Measurements from ENCODE around the gene ABCA9.
"Not testable (repeated sequence)": the region's sequence is repeated elsewhere in the genome, so short reads cannot be mapped to it uniquely, and the experiment has no call there.

ABCA9 gene

DNA sequence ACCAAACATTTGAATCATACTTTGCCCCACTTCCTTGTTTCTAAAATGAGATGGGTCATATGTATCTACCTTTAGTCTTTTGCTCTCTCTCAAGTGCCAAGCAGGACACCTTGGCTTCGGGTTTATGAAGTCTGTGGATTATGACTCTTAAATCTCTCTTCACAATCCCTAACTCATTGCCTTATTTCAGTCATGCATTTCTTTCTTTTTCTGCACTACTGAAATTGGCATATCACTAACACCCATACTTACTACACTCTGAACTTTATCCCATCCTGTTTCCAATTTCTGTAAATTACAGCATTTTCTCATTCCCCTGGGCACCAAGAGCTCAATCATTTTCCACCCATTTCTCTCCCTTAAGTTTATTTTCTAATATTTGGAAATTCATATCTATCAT is 42.0 kb downstream of the ABCA9 start:
- DNase-seq (ENCODE audit: low read depth), result no peak

DNA sequence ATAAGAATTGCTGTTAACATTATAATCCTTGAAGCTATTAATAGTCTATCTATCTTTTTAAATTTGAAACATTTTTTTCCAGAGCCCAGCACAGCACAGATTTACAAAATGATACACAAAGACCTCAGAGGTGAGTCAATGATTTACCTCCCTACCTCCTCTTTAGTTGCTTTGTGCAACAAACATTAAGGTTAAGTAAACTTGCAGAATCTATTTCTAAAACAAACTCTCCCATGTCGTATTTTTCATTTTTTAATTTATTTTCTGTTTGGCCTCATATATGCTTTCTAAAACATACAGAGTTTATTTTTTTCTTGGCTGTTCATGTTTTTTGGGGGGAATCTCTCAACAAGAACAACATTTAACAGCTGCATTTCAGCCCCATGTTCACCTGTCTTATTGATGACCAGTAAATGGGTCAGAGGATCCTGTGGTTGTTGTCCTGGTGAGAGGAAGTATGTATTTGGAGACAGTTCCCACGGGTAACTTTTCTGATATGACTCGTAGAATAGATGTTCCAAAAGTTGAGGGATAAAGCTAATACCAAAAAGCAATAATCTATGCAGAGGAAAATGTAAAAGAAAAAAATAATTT is 42.6 kb downstream of the ABCA9 start:
- DNase-seq (ENCODE audit: low read depth), result no peak

DNA sequence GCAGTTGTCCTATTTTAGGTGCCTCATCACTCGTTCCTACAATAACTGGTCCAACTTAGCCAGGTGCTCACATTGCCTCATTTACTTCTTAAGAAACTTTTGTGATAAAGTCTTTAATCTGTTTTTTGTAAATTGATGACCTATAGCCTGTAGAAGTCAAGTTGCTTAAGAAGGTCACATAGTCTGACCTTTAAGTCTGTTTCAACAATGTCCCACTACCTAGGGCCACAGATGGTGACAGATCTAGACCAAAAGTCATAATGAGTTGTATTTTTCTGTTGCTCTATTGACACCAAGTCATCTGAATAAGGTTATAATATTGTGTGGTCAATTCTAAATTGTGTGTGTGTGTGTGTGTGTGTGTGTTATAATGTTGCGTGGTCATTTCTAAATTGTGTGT is 45.1 kb downstream of the ABCA9 start:
- no peak for DNase-seq (ENCODE audit: low read depth)

DNA sequence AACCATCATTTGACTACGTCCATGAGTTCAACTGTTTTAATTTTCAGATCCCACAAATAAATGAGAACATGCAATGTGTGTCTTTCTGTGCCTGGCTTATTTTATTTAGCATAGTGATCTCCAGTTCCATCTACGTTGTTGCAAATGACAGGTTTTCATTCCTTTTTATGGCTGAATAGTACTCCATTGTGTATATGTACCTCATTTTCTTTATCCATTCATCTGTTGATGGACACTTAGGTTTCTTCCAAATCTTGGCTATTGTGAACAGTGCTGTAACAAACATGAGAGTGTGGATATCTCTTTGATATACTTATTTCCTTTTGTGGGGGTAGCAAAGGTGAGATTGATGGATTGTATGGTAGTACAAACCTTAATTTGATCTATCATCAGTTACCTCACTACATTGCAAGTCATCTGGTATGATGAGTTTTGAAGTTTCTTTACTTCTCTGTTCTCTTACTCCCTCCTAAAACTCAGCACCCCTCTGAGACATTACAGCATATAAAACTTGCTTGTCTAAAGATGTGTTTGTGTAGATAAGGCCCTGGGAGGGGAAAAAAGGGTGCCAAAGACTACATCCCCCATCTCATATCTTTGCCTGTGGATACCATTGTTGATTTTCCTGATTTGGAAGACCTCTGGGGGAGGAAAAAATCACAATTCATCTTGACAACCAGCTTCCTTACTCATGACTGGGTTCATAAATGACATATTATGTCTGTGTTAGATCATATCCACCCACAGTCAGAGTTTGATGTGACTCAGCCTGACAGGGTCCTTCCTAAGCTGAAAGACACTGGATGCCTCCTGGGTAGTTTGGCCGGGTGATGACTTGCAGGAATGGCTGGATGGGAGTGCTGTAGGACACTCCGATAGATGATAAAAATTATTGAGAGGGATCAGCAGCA is 47.6 kb downstream of the ABCA9 start:
- DNase-seq (ENCODE audit: low read depth), result peak; percentile 62

DNA sequence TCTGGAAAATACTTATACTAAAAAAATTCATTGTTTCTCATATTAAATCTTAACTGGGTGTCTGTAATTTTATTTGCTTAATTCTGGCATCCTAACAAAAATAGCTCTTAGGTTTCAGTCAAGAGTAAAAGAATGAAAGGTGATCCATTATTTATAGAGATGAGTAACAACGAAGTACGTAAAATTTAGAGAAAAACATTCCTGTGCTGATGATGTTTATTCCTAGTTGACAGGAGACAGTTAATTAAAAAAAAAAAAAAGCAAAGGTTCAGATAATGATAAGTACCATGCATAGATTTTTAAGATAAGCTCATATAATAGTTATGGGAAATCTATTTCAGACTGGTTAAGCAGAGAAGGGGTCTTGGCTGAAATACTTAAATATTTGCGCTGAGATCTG is 50.8 kb downstream of the ABCA9 start:
- no peak for DNase-seq (ENCODE audit: low read depth)

DNA sequence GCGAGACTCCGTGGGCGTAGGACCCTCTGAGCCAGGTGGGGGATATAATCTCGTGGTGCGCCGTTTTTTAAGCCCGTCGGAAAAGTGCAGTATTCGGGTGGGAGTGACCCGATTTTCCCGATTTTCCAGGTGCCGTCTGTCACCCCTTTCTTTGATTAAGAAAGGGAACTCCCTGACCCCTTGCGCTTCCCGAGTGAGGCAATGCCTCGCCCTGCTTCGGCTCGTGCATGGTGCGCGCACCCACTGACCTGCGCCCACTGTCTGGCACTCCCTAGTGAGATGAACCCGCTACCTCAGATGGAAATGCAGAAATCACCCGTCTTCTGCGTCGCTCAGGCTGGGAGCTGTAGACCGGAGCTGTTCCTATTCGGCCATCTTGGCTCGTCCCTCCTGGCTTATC is 56.0 kb downstream of the ABCA9 start:
- not testable (repeated sequence) for DNase-seq (ENCODE audit: low read depth)

DNA sequence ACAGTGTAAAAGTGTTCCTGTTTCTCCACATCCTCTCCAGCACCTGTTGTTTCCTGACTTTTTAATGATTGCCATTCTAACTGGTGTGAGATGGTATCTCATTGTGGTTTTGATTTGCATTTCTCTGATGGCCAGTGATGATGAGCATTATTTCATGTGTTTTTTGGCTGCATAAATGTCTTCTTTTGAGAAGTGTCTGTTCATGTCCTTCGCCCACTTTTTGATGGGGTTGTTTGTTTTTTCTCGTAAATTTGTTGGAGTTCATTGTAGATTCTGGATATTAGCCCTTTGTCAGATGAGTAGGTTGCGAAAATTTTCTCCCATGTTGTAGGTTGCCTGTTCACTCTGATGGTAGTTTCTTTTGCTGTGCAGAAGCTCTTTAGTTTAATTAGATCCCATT is 61.0 kb downstream of the ABCA9 start:
- not testable (repeated sequence) for DNase-seq (ENCODE audit: low read depth)

DNA sequence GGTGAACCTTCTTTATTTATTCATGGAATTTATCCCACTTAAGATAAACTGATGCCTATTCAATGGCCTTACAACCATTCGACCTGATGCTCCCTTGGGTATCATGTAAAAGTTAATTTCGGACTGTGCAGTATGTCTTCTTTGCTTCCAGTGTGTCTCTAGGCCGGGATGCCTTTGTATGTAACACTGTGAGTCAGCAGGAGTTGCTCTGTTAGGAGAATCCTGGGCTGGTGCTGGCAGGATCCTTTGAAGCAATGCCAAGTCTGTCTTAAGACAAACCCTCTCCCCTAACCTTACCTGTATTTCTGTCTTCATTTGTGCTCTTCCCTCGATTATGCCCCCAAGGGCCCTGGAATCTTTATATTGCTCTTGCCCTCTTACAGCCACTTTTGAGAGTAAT is 67.6 kb downstream of the ABCA9 start:
- peak; percentile 52 for DNase-seq (ENCODE audit: low read depth)

DNA sequence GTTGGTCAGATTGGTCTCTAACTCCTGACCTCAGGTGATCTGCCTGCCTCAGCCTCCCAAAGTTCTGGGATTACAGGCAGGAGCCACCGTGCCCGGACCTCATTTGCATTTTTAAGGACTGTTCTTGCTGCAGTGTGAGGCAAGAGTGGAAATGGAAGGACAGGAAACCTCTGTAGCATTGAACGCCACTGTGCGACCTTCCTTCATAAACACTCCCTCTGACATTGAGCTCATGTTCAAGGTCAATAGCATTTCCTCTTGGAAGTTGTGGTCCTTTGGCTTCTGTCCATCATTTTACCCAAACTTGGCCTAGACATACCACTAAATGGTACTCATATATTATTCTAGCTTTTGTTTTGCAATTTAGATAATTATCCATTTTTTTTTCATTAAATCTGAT is 72.8 kb downstream of the ABCA9 start:
- no peak for DNase-seq (ENCODE audit: low read depth)

DNA sequence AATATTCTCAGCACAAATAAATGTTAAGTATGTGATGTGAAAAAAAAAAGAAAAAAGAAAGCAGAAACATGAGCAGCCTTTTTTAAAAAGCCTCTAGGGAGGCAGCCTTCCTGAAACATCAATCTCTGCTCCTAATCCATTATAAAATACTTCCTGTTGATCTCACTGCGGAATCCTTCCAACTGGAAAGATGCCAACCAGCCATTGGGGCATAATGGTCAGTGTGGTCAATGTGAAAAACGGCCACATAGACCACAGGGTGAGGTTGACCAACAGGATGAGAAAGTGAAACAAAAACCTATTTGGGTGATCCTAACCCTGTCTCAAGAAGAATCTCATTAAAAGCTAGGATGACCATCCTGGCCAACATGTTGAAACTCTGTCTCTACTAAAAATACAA is 79.4 kb downstream of the ABCA9 start:
- DNase-seq (ENCODE audit: low read depth), result peak; percentile 81

DNA sequence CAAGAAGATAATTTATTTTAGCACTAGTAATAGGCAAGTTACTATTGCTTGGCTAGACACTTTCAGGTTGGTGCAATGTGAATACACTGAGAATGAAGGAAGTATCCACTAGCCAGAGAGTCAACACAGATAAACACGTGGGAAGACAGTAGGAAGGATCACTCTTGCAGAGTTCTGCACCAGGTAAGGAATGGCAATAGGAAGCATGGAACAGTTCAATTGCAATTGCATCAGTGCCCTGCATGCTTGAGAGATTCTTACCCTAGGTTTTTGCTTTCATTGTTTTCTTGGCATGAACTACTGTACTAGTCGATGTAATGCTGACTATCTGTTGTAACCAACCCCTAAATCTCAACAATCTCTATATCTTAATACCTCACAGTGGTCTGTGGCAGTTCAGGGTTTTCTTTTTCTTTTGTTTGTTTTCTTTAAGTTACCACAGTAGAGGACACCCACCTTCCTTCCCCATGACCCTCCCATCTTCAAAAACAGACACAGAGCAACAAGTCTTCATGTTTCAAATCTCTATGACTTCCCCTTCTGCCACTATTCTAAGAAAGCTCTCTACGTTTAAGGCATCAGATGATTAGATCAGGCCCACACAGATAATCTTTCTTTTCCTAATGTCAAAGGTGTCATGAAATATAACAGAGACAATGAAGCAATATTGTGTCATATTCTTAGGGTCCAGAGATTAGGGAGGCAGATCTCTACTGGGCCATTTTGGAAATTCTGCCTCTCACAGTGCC is 87.5 kb downstream of the ABCA9 start:
- DNase-seq (ENCODE audit: low read depth), result no peak

DNA sequence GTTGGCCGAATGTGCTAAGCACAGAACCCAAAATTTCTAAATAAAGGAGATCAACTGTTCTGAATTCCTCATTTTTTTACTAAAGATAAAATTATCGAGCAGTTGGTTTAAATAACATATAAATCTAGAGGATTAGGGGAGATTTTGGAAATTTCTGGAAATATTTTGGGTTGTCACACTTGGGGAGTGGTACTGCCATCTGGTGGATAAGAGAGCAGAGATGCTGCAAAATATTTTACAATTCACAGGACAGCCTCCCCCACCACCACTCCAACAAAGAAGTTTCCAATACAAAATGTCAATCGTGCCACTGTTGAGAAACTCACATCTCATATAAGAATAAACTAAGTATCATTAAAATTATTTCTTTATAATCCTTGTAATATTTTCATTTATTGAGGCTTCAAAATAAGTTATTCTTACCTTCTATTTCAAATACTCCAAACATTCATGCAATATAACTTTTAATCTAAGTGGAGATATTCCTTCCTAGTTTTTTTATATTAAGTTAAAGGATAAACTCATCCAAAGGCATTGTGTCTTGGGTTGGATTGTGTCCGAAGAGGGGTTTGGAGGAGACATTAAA is 88.5 kb downstream of the ABCA9 start:
- DNase-seq (ENCODE audit: low read depth), result peak; percentile 61

DNA sequence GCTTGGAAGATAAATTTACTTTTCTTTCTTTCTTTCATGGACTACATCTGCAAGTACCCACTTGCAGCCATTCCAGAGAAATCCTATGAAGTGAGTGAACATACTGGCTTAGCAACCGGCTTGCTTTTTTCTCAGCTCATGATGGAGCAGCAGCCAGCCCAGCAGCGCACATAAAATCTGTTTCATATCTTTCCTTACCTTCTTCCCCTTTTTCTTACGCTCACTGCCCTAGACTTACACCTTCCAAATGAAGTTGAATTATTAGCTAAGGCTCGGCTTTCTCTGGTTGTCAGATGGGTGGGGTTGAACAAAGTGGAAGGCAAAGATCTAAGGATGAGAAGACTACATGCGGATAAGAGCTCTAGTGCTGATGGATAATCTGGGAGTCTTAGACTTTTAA is 91.6 kb downstream of the ABCA9 start:
- no peak for DNase-seq (ENCODE audit: low read depth)

DNA sequence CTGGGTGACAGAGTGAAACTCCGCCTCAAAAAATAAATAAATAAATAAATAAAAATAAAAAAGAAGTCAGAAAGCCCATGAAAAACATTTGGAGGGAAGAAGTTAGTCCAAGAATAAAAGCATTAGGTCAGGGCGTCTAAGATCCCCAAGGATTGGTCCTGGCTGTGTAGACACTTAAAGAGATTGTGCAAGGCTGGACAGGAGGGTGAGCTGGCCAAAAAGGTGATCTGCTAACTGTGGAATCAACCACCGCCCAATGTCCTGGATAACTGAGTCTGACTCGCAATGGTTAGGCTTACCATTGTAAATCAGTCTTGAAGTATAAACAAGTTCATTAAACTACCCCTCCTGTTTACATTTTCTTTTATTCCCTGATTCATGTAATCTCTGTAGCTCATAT is 96.8 kb downstream of the ABCA9 start:
- peak; percentile 14 for DNase-seq (ENCODE audit: low read depth)

DNA sequence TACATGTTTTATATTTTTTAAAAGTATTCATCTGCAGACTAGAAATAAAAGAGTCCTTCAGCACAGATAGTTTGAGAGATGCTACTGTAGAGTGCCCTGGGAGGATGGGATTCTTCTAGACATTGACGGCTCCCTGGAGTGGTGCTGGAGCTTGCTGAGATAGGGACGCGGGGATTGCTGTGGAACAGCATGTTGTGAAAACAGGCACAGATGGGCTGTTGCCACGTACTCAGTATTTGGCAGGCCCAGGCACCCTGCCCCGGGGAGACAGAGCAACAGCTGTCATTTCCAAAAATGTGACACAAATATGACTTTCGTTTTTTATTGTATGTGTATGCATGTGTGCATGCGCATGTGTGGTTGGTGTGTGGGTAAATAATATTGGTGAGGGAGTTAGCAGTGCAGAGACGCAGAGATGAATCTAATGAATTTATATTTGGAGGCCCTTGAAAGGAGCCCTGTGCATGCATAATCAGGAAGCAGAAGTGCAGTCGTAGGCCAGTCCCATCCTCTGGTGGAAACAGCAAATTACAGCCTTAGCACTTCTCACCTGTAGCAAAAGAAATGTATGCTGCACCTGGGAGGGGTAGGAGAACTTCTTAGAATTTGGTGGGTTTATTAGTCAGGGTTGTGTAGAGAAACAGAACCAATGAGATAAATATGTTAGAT is 99.4 kb downstream of the ABCA9 start:
- DNase-seq (ENCODE audit: low read depth), result no peak

DNA sequence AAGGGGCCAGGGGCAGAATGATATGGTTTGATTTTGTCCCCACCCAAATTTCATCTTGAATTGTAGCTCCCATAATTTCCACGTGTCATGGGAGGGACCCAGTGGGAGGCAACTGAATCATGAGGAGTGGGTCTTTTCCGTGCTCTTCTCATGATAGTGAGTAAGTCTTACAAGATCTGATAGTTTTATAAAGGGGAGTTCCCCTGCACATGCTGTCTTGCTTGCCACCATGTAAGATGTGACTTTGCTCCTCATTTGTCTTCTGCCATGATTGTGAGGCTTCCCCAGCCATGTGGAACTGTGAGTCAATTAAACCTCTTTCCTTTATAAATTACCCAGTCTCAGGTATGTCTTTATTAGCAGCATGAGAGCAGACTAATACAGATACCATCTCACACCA is 101.6 kb downstream of the ABCA9 start:
- DNase-seq (ENCODE audit: low read depth), result not testable (repeated sequence)

DNA sequence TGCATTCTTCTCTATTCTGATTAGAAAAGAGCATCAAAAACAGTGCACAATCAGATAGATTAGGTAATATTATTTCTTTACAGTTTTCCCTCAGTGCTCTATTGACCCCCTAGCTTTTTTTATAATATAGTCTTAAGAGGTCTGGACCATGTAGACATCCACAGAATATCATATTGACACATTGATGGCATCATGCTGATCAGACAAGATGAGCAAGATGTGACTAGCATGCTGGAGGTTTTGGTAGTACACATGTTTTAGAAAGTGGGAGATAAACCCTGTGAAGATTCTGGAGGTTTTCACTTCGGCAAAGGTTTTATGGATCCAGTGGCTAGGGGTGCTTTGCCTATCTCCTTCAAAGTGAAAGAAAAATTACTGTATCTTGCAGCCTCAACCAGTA is 102.8 kb downstream of the ABCA9 start:
- DNase-seq (ENCODE audit: low read depth), result no peak

DNA sequence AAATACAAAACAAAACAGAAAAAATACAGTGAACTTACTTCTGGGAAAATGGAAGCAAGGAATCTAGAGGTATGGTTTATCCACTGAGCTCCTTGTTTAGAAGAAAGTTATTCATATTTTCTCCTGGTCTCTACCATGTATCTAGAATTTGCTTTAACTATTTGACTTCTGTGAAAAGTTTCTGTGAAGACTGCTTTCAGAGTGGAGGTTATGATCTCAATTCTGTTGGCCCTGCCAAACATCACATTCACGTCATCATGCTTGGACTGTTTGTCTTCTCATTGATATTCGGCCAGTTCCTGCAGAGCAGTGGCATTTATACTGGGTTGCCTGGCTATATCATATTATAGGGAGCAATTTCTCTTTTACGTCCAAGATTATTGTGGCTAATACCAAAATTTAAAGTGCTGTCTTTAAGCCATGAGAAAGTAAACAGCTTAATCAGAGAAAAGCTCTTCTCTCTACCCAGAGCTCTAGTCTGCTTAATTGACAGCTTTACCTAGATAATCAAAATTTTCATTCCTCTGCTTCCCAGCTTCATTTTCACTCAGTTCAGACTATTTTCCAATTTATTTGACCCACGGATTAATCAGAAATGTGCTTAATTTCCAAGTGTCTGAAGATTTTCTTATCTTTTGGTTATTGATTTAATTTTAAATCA is 105.4 kb downstream of the ABCA9 start, which contains the start of gene ABCA8:
Gene ABCA8 (minus strand): TSS at position 212 of the 661 bp plus-strand sequence. CDS start 13,358 bp downstream, outside the sequence.
- no peak for DNase-seq (ENCODE audit: low read depth)

DNA sequence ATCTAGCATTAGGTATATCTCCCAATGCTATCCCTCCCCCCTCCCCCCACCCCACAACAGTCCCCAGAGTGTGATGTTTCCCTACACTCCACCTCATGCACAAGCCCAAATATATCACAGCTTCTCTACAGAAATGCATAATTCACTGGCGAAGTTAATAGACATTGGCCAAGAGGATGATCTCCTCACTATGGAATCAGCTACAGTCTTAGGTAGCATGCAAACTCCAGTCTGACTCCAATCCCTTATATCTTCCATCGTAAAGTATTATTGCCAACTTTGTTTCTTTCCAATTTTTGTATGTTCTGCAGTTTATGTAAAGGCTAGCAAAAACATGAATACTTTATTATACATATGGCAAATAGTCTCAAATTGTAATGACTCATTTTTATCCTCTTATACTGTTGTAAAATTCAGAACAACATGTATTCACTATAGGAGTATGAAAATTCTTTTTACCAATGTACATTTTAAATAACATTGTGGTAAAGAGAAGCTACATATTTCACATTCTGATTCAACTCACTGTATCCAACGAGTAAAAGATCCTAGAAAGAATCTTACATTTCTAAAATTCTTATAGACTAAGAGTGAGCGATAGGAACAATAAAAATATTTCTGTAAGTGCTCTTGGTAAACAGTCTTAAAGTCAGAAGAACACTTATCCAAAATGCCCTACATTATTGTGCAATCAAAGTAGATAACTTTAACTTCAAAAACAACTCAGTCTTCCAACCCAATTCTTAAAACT is 106.4 kb downstream of the ABCA9 start:
- DNase-seq (ENCODE audit: low read depth), result no peak

DNA sequence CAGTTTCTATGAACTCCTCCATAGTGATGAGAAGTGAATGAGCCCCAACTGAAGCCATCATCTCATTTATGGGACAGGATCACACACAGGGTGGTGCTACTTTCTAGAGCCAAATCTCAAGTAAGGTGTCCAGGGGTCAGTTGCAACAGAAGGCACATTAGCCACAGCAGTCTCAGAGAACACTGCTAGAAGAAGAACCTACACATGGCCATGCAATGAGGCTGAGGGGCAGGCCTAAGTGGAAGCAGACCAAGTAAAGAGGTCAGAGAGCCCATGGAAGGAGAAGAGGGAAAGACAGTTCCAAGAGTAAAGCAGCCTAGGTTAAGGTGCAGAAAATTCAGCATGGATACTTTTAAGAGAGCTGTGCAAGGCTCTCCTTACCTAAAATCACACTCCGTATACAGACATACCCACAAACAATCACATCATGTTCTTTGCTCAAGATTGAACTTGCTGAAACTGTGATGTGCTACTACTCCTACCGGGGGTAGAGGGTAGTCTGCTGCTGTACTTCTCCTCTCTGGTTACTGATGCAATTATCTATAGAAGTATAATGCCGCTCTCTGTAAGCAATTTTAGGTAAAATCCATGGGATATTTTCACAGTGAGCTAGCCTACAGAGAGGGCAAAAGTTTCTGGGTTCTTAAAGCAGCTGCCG is 107.3 kb downstream of the ABCA9 start:
- DNase-seq (ENCODE audit: low read depth), result no peak
